Dendritic cell treated with granulocyte-macrophage colony-stimulating factor and Interleukin-4, amounts not matched to agents 40 ng/mL and 50 ng/mL, for 4 days (primary cell): ENCODE results near the gene DGCR2.
"Not testable (repeated sequence)": the region's sequence is repeated elsewhere in the genome, so short reads cannot be mapped to it uniquely, and the experiment has no call there.

Experiments used
- H3K27ac Mint-ChIP-seq: one replicate; pipeline ENCODE4 v1.8.0; 2022; ENCODE audit warnings: mild to moderate bottlenecking, mixed read lengths
- H3K27me3 Mint-ChIP-seq: one replicate; pipeline ENCODE4 v1.8.0; 2022; ENCODE audit warnings: mild to moderate bottlenecking, mixed read lengths
- H3K36me3 Mint-ChIP-seq: one replicate; pipeline ENCODE4 v1.8.0; 2022; ENCODE audit warnings: low read depth, mixed read lengths
- H3K4me1 Mint-ChIP-seq: one replicate; pipeline ENCODE4 v1.8.0; 2022; ENCODE audit warnings: low read depth, mixed read lengths
- H3K4me3 Mint-ChIP-seq: one replicate; pipeline ENCODE4 v1.8.0; 2022; ENCODE audit warnings: mild to moderate bottlenecking, moderate library complexity, mixed read lengths
- H3K9me3 Mint-ChIP-seq: one replicate; pipeline ENCODE4 v1.8.0; 2022; ENCODE audit warnings: mixed read lengths
- intact Hi-C: fragments of 100-400 bp; cut with micrococcal nuclease; formaldehyde crosslinking; loops from one replicate; pipeline ENCODE4 v1.15.0; 2022

Gene DGCR2

DNA sequence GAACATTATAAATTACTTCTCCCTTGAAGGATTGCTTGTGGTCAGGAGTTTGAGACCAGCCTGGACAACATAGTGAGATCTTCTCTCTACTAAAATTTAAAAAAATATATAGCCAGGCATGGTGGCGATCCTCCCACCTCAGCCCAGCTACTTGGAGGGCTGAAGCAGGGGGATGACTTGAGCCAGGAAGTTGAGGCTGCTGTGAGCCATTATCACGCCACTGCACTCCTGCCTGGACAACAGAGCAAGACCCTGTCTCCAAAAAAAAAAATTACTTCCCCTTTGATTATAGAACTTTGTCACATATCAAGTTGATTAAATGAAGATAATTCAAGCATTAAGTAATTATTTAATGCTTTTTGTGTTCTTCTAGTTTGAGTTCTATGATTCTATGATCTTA lies 121.0 kb downstream of the DGCR2 start:
- Mint-ChIP-seq H3K36me3 (no peaks in the 10 kb centered on the region), H3K4me3 (no peak overlapping the region), H3K27ac (no peak overlapping the region), H3K9me3 (no peaks in the 10 kb centered on the region), H3K27me3 (peaks cover 25% of the 10 kb centered on the region), H3K4me1 (peaks cover 8% of the 10 kb centered on the region)
- intact Hi-C loops = no loop called here

DNA sequence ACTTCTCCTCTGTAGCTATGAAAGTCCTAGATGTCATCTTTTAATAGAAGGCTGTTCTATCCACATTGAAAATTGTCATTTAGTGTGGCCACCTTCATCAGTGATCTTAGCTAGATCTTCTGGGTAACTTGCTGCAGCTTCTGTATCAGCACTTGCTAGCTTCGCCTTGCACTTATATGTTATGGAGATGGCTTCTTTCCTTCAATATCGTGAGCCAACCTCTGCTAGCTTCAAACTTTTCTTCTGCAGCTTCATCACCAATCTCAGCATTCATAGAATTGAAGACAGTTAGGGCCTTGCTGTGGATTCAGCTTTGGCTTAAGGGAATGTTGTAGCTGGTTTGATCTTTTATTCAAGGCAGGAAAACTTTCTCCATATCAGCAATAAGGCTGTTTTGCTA lies 122.1 kb downstream of the DGCR2 start:
- H3K4me1 Mint-ChIP-seq, H3K4me3 Mint-ChIP-seq, H3K9me3 Mint-ChIP-seq, intact Hi-C loops, H3K36me3 Mint-ChIP-seq, H3K27ac Mint-ChIP-seq: not testable (repeated sequence)
- H3K27me3 Mint-ChIP-seq = peaks cover 25% of the 10 kb centered on the region

DNA sequence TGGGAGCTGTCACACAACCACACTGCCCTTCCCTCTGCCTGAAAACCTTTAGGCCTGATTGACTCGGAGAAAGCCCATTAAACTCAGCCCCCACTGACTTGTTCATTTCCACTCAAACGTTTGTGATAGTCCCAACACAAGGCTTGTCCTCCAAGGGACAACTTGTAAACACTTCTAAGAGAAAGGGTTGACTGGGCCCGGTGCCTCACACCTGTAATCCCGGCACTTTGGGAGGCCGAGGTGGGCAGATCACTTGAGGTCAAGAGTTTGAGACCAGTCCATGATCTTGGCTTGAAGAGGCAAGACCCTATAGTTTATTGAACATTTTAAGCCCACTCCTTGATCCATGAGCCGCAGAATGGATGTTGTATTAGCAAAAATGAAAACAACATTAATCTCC lies 122.8 kb downstream of the DGCR2 start:
- Mint-ChIP-seq H3K4me3 (no peak overlapping the region), H3K27ac (no peak overlapping the region), H3K4me1 (no peaks in the 10 kb centered on the region), H3K9me3 (no peaks in the 10 kb centered on the region), H3K27me3 (peaks cover 25% of the 10 kb centered on the region), H3K36me3 (no peaks in the 10 kb centered on the region)
- intact Hi-C loops = no loop called here

DNA sequence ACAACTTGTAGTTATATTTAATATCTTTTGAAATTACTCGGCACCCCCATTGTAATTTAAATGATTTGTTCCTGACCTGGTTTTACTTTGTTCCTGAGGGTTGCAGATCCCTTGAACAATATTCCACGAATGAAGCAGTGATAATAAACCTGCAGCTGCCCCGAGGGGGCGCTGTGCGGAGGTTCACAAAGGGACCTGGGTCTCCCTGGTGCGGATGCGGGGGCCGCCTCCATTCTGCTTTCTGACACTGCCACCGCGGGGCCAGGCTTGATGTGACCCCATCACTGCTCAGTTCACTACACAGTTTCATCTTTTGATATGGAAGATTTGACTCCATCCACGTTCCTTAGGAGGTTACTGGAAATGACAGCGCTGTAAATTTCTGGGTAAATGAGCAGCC lies 123.2 kb downstream of the DGCR2 start:
- Mint-ChIP-seq H3K36me3 (no peaks in the 10 kb centered on the region), H3K27me3 (peaks cover 25% of the 10 kb centered on the region), H3K4me3 (no peak overlapping the region), H3K9me3 (no peaks in the 10 kb centered on the region), H3K4me1 (no peaks in the 10 kb centered on the region), H3K27ac (no peak overlapping the region)
- intact Hi-C loops = no loop called here

DNA sequence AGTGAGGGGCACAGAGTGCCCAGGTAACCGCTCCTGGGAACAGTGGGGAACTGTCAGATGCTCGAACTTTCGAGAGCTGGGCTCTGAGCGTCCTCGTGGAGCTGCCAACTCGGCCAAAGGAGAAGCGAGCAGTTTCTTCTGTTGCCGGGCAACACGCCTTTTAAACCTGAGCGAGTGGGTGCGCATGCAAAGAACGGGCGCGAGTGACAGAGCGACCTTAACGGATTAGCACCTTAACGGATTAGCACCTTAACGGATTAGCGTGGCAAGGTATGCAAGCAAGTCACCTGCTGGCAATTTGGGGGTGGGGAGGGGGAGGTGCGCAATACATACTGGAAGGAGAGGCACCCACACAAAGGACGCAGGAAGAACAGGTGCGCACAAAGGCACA lies 124.3 kb downstream of the DGCR2 start:
- no peaks in the 10 kb centered on the region for H3K4me1 Mint-ChIP-seq
- H3K9me3 Mint-ChIP-seq = no peaks in the 10 kb centered on the region
- H3K27me3 Mint-ChIP-seq = peaks cover 25% of the 10 kb centered on the region
- H3K27ac Mint-ChIP-seq = no peak overlapping the region
- H3K4me3 Mint-ChIP-seq = no peak overlapping the region
- no peaks in the 10 kb centered on the region for H3K36me3 Mint-ChIP-seq
- intact Hi-C loops = no loop called here

DNA sequence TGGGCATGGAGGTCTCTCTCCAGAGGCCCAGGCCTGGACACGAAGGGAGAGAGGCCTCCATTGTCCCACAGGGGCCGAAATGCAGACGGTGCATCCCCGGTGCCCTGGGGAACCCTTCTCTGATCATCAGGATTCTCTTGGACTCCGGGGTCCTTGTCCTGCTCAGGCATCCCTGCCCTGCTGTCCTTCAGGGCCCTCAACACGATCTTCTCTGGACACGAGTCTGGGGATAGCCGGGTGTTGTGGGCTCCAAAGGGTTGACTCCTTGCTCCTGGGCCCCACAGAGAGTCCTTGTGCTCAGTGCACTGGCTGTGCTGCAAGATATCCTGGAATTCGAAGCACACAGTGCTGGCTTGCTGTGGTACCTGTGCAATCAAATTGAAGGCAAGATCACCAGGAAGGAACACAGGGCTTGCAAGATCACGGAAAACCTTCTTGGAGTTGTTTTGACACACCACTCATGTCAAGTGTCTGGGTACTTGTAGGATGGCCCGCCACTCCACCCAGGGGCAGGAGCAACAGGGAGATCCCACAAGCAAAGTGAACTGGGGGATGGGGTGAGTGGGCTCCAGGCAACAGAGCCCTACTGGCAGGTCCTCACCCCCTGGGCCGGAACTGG lies 124.8 kb downstream of the DGCR2 start:
- H3K4me1 Mint-ChIP-seq = no peaks in the 10 kb centered on the region

DNA sequence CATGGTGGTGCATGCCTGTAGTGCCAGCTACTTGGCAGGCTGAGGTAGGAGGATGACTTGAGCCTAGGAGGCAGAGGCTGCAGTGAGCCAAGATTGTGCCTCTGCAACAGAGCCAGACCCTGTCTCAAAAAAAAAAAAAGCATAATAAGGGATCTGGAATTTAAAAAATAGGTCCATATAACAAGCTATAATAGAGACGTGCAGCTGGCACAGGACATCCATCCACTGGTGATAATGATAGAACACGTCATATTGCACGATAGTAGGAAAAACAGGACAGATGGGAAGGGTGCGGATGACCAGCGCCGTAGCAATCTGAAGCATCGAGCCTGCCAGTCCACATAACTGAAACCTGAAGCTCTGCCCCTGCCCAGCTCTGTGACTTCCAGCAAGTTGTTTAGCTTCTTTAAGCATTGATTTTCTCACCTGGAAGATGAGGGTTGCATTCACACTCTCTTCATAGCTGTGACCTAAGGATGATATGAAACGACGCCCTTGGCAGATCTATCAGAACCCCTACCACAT lies 125.8 kb downstream of the DGCR2 start:
- H3K4me3 Mint-ChIP-seq = no peak overlapping the region
- no peaks in the 10 kb centered on the region for H3K4me1 Mint-ChIP-seq
- no peaks in the 10 kb centered on the region for H3K9me3 Mint-ChIP-seq
- peaks cover 20% of the 10 kb centered on the region for H3K27me3 Mint-ChIP-seq
- H3K36me3 Mint-ChIP-seq = no peaks in the 10 kb centered on the region
- intact Hi-C loops = no loop called here
- no peak overlapping the region for H3K27ac Mint-ChIP-seq

More for the DNA sequence above, 124.8 kb downstream of the DGCR2 start:
- no peaks in the 10 kb centered on the region for H3K36me3 Mint-ChIP-seq
- H3K9me3 Mint-ChIP-seq = no peaks in the 10 kb centered on the region
- H3K4me3 Mint-ChIP-seq = no peak overlapping the region
- H3K27me3 Mint-ChIP-seq = peaks cover 25% of the 10 kb centered on the region
- no peak overlapping the region for H3K27ac Mint-ChIP-seq
- intact Hi-C loops = no loop called here

DNA sequence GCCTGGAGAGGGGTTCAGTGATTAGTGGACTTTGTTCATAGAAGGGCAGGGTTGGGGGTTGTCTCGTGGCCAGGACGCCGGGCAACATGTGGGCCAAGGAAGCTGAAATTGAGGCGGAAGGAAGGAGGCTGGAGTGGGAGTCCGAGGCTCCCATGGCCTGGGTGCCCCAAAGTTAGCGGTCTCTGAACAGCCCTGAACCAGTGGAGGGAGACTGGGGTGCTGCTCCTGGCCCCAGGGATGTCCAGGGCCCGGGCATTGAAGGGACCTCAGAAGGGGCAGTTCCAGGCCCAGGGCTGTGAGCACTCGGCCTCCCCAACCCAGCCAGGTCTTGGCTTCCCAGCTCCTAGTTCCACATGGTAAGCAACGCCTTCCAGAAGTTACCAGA lies 126.9 kb downstream of the DGCR2 start:
- Mint-ChIP-seq H3K27ac (no peak overlapping the region), H3K36me3 (no peaks in the 10 kb centered on the region), H3K4me3 (no peak overlapping the region), H3K9me3 (no peaks in the 10 kb centered on the region), H3K4me1 (no peaks in the 10 kb centered on the region), H3K27me3 (peaks cover 20% of the 10 kb centered on the region)
- intact Hi-C loops = no loop called here

DNA sequence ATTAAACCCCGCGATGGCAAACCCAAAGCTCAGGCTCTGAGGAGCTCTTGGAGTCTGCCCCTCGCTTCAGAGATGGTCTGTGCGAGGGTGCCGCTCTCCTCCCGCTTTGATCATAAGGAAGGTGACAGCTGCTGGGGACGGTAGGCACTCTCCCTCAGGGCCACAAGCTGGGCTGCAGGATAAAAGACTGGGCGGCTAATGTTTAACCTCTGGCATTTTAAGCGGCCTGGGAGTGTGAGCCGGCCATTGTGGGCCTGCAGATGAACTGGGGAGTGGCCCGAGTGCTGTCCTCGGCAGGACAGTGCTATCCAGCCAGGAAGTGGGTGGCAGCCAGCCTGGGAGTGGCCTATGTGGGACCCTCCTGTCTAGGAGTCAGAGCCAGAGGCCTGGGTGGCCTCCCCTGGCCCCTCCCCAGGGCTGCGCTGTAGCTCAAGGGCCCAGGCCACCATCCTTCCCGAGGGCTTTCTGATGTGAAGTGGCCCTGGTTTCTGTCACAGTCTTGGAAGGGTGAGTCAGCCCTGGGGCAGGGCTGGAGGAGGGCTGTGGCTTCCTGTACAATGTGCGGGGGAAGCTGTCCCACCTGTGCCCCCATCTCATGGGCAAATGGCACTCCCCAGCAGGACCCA lies 127.4 kb downstream of the DGCR2 start:
- Mint-ChIP-seq H3K9me3 (no peaks in the 10 kb centered on the region), H3K36me3 (no peaks in the 10 kb centered on the region), H3K4me3 (no peak overlapping the region), H3K4me1 (no peaks in the 10 kb centered on the region), H3K27ac (no peak overlapping the region), H3K27me3 (peaks cover 20% of the 10 kb centered on the region)
- intact Hi-C loops = no loop called here

DNA sequence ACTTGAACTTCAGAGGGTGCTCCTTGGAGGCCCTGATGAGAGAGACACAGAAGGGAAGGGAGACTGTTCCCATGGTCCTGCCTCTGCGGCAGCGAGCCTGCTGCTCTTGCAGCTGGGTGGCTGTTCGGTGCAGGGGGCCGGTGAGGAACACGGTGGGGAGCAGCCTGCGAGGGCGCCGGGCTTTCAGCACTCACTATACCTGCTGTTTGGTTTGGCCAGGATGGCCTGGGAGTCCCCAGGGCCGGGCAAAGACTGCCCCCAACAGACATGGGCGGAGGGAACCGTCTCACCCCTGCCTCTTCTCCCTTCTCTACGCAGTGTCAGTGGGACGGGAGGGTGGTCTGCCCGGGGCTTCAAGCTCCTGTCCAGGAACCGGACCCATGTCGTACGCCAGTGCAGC lies 128.2 kb downstream of the DGCR2 start:
- Mint-ChIP-seq H3K4me1 (no peaks in the 10 kb centered on the region), H3K36me3 (no peaks in the 10 kb centered on the region), H3K9me3 (no peaks in the 10 kb centered on the region), H3K27ac (no peak overlapping the region), H3K27me3 (peaks cover 17% of the 10 kb centered on the region), H3K4me3 (no peak overlapping the region)
- intact Hi-C loops = no loop called here

DNA sequence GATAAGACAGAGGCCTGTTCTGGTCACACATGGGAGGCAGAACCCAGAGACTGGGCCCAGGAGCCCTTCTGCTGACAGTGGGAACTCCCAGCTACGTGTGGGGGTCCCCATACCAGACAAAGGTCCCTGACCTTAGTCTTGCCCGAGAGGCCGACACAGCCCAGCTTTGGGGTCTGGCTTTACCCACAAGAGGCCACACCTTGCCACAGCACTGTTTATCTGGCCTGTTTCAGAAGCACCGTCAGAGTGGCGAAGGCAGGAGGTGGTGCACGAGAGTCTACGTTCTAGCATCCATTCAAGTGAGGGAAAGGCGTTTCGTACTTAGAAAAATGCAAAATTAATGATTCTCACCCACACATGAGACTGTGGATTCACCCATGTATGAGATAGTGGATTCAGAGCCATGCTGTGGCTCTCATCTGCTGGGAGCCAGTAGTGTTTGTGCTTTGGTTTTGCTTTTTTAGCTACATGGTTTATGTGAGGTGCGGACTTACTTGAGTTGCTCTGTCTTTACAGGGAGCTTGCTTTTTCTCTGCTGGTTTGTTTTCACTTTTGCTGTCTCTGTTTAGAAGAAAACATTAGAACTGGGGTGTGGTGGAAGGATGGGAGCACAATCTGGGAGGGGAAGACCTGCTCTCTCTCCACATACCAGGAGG lies 129.5 kb downstream of the DGCR2 start:
- no peak overlapping the region for H3K4me3 Mint-ChIP-seq
- no peaks in the 10 kb centered on the region for H3K9me3 Mint-ChIP-seq
- no peaks in the 10 kb centered on the region for H3K4me1 Mint-ChIP-seq
- intact Hi-C loops = no loop called here
- H3K27me3 Mint-ChIP-seq = peaks cover 7% of the 10 kb centered on the region
- no peak overlapping the region for H3K27ac Mint-ChIP-seq
- no peaks in the 10 kb centered on the region for H3K36me3 Mint-ChIP-seq

DNA sequence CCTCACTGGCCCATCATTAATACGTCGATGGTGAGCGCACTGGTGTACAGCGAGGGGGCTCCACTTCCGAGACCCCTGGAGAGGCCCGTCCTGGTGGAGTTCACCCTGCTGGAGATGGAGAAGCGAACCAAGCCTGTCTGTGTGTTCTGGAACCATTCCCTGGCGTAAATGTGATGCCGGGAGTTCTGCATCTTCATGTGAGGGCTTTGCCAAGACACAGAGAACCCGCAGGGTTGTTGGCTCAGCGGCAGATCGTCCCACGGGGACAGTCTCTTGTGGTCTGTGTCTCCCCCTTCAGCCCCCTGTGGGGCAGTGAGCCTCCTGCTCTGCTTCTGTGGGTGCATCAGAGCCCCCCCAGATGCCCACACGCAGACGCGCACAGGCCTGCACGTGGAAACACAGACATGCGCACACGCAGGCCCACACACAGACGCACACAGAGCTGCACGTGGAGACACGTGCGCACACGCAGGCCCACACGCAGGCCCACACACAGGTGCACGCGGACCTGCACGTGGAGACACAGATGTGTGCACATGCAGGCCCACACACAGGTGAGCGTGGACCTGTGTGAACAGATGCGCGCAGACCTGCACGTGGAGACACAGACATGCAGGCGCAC lies 130.3 kb downstream of the DGCR2 start:
- Mint-ChIP-seq H3K4me1 (no peaks in the 10 kb centered on the region), H3K9me3 (no peaks in the 10 kb centered on the region), H3K27me3 (peaks cover 3% of the 10 kb centered on the region), H3K4me3 (no peak overlapping the region), H3K27ac (no peak overlapping the region), H3K36me3 (no peaks in the 10 kb centered on the region)
- intact Hi-C loops = no loop called here

DNA sequence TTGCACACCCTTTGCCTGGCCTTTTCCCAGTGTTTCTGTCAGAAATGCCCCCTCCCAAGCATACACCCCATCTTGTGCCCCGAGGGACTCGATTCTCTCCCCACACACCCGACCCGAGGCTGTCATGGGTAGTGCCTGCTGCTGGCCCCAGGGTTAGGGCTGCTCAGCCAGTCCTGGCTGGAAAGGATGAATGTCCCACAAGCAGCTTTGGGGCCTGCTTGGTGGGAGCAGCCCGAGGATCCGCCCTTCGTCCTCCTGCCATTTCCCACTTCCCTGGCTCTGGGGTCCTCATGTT lies 131.1 kb downstream of the DGCR2 start:
- no peaks in the 10 kb centered on the region for H3K4me1 Mint-ChIP-seq
- H3K9me3 Mint-ChIP-seq = no peaks in the 10 kb centered on the region
- no peaks in the 10 kb centered on the region for H3K36me3 Mint-ChIP-seq
- no peak overlapping the region for H3K4me3 Mint-ChIP-seq
- intact Hi-C loops = no loop called here
- no peak overlapping the region for H3K27ac Mint-ChIP-seq
- peaks cover 2% of the 10 kb centered on the region for H3K27me3 Mint-ChIP-seq

DNA sequence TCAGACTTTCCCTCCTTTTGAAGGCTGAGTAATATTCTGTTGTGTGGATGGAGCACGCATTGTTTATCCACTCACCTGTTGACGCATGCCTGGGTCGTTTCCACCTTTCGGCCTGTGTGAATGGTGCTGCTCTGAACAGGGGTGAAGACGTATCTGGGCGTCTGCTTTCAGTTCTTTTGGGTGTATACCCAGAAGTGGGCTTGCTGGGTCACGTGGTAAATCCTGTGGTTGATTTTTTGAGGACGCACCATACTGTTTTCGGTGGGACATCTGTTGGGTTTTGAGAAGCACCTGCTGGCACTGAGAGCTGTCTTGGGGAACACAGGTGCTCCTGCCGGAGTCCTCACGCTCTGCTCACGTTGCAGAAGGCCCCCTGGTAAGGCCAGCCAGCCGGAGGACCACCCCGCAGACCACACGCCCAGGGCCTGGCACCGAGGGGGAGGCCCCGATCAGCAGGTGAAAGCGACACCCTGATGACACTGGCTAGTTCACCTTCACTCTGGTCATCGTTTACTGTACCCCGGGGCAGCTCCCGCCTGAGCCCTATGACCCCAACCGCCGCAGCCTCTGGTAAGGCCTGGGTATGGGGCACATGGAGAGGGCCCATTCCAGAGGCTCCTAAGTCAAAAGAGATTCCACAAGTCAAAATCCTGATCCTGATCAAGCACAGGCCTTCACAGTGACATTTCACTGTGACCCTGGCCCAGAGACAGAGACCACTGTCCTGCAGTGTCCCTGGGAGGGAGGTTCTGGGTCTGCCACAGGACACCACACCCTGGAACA lies 131.7 kb downstream of the DGCR2 start:
- H3K4me3 Mint-ChIP-seq = no peak overlapping the region
- intact Hi-C loops = no loop called here
- no peaks in the 10 kb centered on the region for H3K36me3 Mint-ChIP-seq
- H3K4me1 Mint-ChIP-seq = no peaks in the 10 kb centered on the region
- no peaks in the 10 kb centered on the region for H3K9me3 Mint-ChIP-seq
- no peak overlapping the region for H3K27ac Mint-ChIP-seq
- peaks cover 2% of the 10 kb centered on the region for H3K27me3 Mint-ChIP-seq
